Kidney (tissue), 14 donors: ENCODE data around the gene LSM5. TPM values are rescaled to one million over a fixed set of nuclear protein-coding genes. Genes with fewer than 3 reads are reported as not detected.

Experiments
- DNase-seq, 5 donors: peaks; one replicate each; pipeline ENCODE4 v3.0.0-alpha.2; 2013 to 2020
- FAIRE-seq: peaks from 2 replicates; lab custom pipeline; 2012; peaks lifted over from hg19 to GRCh38; lab: Jason Lieb, UNC
- H3K27ac ChIP-seq, 2 donors: one replicate each; pipeline ENCODE4 v1.7.0; 2013; ENCODE audit warnings: low read depth in 2 of 2, low read length in 2 of 2, inconsistent platforms in 1 of 2
- H3K27me3 ChIP-seq: one replicate; pipeline ENCODE4 v1.7.1; 2013; ENCODE audit warnings: low read length, inconsistent platforms; ENCODE audit not compliant: control insufficient read depth, insufficient read depth
- H3K36me3 ChIP-seq, 3 donors: one replicate each; pipeline versions ENCODE4 v1.7.0 to v1.7.1; 2013; ENCODE audit warnings: low read length in 3 of 3, control low read depth in 1 of 3, inconsistent platforms in 1 of 3; ENCODE audit not compliant: insufficient read depth in 3 of 3, control insufficient read depth in 2 of 3
- H3K4me1 ChIP-seq, 3 donors: one replicate each; pipeline versions ENCODE4 v1.7.0 to v1.7.1; 2013; ENCODE audit warnings: low read length in 3 of 3, inconsistent platforms in 1 of 3, low read depth in 1 of 3; ENCODE audit not compliant: control insufficient read depth in 2 of 3, insufficient read depth in 2 of 3
- H3K4me3 ChIP-seq, 3 donors: one replicate each; pipeline versions ENCODE4 v1.7.0 to v1.8.1; 2013; ENCODE audit warnings: low read length in 3 of 3, control low read depth in 1 of 3, inconsistent platforms in 1 of 3
- H3K9ac ChIP-seq, 3 donors: one replicate each; pipeline versions ENCODE4 v1.7.0 to v1.7.1; 2013; ENCODE audit warnings: low read length in 3 of 3, control low read depth in 1 of 3, inconsistent platforms in 1 of 3
- H3K9me3 ChIP-seq, 3 donors: one replicate each; pipeline versions ENCODE4 v1.7.0 to v1.7.1; 2013; ENCODE audit warnings: low read length in 3 of 3, control low read depth in 1 of 3, inconsistent platforms in 1 of 3; ENCODE audit not compliant: control insufficient read depth in 2 of 3, insufficient read depth in 1 of 3
- CTCF ChIP-seq: IDR thresholded peaks from 3 replicates; pipeline ENCODE4 v1.5.1; 2012; ENCODE audit warnings: mild to moderate bottlenecking, moderate library complexity, borderline replicate concordance; ENCODE audit not compliant: insufficient read depth; ENCODE audit errors: extremely low read depth
- intact Hi-C: fragments of 100-400 bp; cut with DNase I; formaldehyde crosslinking; loops from one replicate; pipeline ENCODE4 v1.11.1; 2022
- polyA plus RNA-seq: library from polyadenylated mRNA; stranded (reverse); fragments of 350-450 nt; fragmentation: Illumina TruSeq; extraction: RNeasy Lipid Tissue Mini Kit (QIAGEN cat#74804); gene quantifications from one replicate; pipeline ENCODE4 v1.2.3, GENCODE V29; 2014; ENCODE audit warnings: low read depth, low replicate concordance; ENCODE audit not compliant: insufficient read depth
- total RNA-seq: library from RNA; stranded (reverse); fragmentation: NEBNext Ultra II Directional; extraction: Animal tissue kit (Norgen Biotek cat#: 25700); gene quantifications from one replicate; pipeline ENCODE4 v1.2.1, GENCODE V29; 2021
- donor health status: control.
- donor health status: control.
- donor health status: control.
- donor health status: control.
- donor health status: control.
- donor health status: DM: yes; HTN: yes; CAD: no.
- donor health status: Normal renal cell carcinoma (clear cell type).

LSM5 gene
- total and polyA plus RNA-seq, 2 donors from 2014 or later, result 35.6 to 69.4 TPM

- FAIRE-seq (no peak), DNase-seq (no peak)
- TF ChIP-seq CTCF, result no peak
- peaks cover 0 to 7% (median 3%) of the 10 kb centered on the region in 3 donors for H3K4me1 ChIP-seq
- intact Hi-C loops, result no loop called here
- H3K27ac ChIP-seq, result no peak overlapping the region
- no peak overlapping the region for H3K9ac ChIP-seq
- H3K27me3 ChIP-seq, result no peaks in the 10 kb centered on the region
- no peaks in the 10 kb centered on the region for H3K36me3 ChIP-seq
- no peak overlapping the region for H3K4me3 ChIP-seq
- H3K9me3 ChIP-seq, result no peaks in the 10 kb centered on the region
These were observed 46.4 kb upstream of the LSM5 start for GRCh38 chr7:32536585-32536984.

DNA sequence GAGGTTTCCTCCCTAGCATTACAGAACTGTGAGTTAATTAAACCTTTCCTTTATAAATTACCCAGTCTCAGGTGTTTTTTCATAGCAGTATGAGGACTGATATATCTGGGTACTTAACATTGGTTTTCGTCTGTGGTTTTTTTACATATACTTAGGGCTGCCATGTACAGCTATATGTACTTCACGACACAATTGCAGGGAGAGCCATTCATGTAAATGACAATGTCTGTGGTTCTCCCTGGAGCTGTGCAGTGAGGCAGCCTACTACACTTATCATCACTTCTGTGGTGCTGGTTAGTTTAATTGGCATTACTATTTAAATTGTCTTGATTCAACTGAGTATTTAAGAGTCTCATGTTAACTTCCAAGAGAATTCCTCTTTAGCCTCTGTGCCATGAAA lies 45.8 kb upstream of the LSM5 start:
- Histone ChIP-seq H3K27ac (no peak overlapping the region), H3K9me3 (no peaks in the 10 kb centered on the region), H3K4me3 (no peak overlapping the region), H3K36me3 (no peaks in the 10 kb centered on the region), H3K4me1 (peaks cover 0 to 7% (median 3%) of the 10 kb centered on the region in 3 donors), H3K9ac (no peak overlapping the region), H3K27me3 (no peaks in the 10 kb centered on the region)
- TF ChIP-seq CTCF, result no peak
- DNase-seq (no peak), FAIRE-seq (no peak)
- intact Hi-C loops, result no loop called here

- no peak for DNase-seq
- FAIRE-seq, result no peak
- no peak for TF ChIP-seq CTCF
- Histone ChIP-seq H3K27ac (no peak overlapping the region), H3K4me1 (peaks cover 0 to 7% (median 3%) of the 10 kb centered on the region in 3 donors), H3K36me3 (no peaks in the 10 kb centered on the region), H3K9me3 (no peaks in the 10 kb centered on the region), H3K9ac (no peak overlapping the region), H3K4me3 (no peak overlapping the region), H3K27me3 (no peaks in the 10 kb centered on the region)
- intact Hi-C loops, result no loop called here
These were observed 45.1 kb upstream of the LSM5 start for GRCh38 chr7:32535162-32535702.
